Hepatocyte (in vitro differentiated cells): Measurements from ENCODE around the gene EID2.

Source experiments
- EZH2 ChIP-seq: fragments of 200-600 bp; sonication (generic); IDR thresholded peaks from 2 replicates; pipeline ENCODE4 v1.6.1; 2016; ENCODE audit warnings: antibody characterized with exemption, mild to moderate bottlenecking, borderline replicate concordance
- TF ChIP-seq, protein P1 (sequence below): fragments of 200-600 bp; sonication (generic); IDR thresholded peaks from 2 replicates; pipeline ENCODE4 v1.5.1; 2016; ENCODE audit warnings: antibody characterized with exemption, mild to moderate bottlenecking; ENCODE audit not compliant: poor library complexity

DNA sequence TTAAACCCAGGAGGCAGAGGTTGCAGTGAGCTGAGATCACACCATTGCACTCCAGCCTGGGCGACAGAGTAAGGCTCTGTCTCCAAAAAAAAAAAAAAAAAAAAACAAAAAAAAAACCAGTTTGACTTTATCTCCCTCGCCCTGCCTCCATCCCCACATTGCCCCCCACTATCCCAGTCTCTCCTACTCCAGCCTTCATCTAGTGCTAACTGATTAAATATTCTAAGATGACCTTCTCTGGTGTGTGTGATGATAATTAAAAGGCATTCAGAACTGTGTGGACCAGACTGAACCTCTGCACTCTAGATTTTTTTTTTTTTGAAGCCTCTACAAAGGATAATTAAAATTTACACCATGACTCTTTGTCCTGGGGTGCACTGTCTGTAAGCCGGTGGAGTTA is 47.2 kb downstream of the EID2 start:
- TF ChIP-seq, protein P1, sequence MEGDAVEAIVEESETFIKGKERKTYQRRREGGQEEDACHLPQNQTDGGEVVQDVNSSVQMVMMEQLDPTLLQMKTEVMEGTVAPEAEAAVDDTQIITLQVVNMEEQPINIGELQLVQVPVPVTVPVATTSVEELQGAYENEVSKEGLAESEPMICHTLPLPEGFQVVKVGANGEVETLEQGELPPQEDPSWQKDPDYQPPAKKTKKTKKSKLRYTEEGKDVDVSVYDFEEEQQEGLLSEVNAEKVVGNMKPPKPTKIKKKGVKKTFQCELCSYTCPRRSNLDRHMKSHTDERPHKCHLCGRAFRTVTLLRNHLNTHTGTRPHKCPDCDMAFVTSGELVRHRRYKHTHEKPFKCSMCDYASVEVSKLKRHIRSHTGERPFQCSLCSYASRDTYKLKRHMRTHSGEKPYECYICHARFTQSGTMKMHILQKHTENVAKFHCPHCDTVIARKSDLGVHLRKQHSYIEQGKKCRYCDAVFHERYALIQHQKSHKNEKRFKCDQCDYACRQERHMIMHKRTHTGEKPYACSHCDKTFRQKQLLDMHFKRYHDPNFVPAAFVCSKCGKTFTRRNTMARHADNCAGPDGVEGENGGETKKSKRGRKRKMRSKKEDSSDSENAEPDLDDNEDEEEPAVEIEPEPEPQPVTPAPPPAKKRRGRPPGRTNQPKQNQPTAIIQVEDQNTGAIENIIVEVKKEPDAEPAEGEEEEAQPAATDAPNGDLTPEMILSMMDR: no peak
- no peak for TF ChIP-seq EZH2
